ENCODE results near the gene ANKRD13B.
"Not testable (repeated sequence)": the region's sequence is repeated elsewhere in the genome, so short reads cannot be mapped to it uniquely, and the experiment has no call there.

ANKRD13B gene

GRCh38 chr17:29592850-29593551 lies at the start of gene ANKRD13B:
Gene ANKRD13B, plus strand, starts transcription at chr17:29593132. Its CDS starts 490 bp downstream, at chr17:29593622.
- peak; percentile 56 for DNase-seq

- DNase-seq, result no peak
Measured at GRCh38 chr17:29544066-29544465, 48.9 kb upstream of the ANKRD13B start.

- DNase-seq, result no peak
Measured at GRCh38 chr17:29546085-29546484, 46.8 kb upstream of the ANKRD13B start.

GRCh38 chr17:29546830-29547229 lies 46.1 kb upstream of the ANKRD13B start:
- DNase-seq, result no peak

- no peak for DNase-seq
Measured at GRCh38 chr17:29549177-29549923, 43.6 kb upstream of the ANKRD13B start.

- no peak for DNase-seq
Measured at GRCh38 chr17:29555840-29556239, 37.1 kb upstream of the ANKRD13B start.

GRCh38 chr17:29557085-29557738 lies 35.7 kb upstream of the ANKRD13B start:
- DNase-seq, result no peak

GRCh38 chr17:29557739-29558116 lies 35.2 kb upstream of the ANKRD13B start:
- no peak for DNase-seq

- not testable (repeated sequence) for DNase-seq
Measured at GRCh38 chr17:29558139-29558538, 34.8 kb upstream of the ANKRD13B start.

- no peak for DNase-seq
Measured at GRCh38 chr17:29559640-29560039, 33.3 kb upstream of the ANKRD13B start.

GRCh38 chr17:29560316-29560715 lies 32.6 kb upstream of the ANKRD13B start:
- no peak for DNase-seq

GRCh38 chr17:29561554-29562517 lies 31.1 kb upstream of the ANKRD13B start:
- no peak for DNase-seq

- DNase-seq, result no peak
Measured at GRCh38 chr17:29562615-29563014, 30.3 kb upstream of the ANKRD13B start.

- DNase-seq, result no peak
Measured at GRCh38 chr17:29563816-29564215, 29.1 kb upstream of the ANKRD13B start.

- DNase-seq, result peak; percentile 69
Measured at GRCh38 chr17:29565643-29566472, 27.1 kb upstream of the ANKRD13B start.

GRCh38 chr17:29566473-29567303 lies 26.2 kb upstream of the ANKRD13B start, which contains the start of gene ABHD15:
Gene ABHD15, minus strand, starts transcription at chr17:29567037. Its CDS starts 71 bp downstream, at chr17:29566966.
- peak; percentile 76 for DNase-seq

- DNase-seq, result no peak
Measured at GRCh38 chr17:29567304-29567553, 25.7 kb upstream of the ANKRD13B start.

- DNase-seq, result peak; percentile 78
Measured at GRCh38 chr17:29567554-29568330, 25.2 kb upstream of the ANKRD13B start.

GRCh38 chr17:29568331-29569244 lies 24.3 kb upstream of the ANKRD13B start, which contains the start of gene TP53I13:
Gene TP53I13, plus strand, starts transcription at chr17:29568701. Its CDS starts 58 bp downstream, at chr17:29568759.
- DNase-seq, result peak; percentile 90

All from activated T-cell treated with anti-CD3 and anti-CD28 coated beads, Interleukin-2, amount 50 U/mL, for 1 hour (primary cell).